ENCODE results near the gene MB21D2. TPM values are rescaled to one million over a fixed set of nuclear protein-coding genes. Genes with fewer than 3 reads are reported as not detected.
"Not testable (repeated sequence)": the region's sequence is repeated elsewhere in the genome, so short reads cannot be mapped to it uniquely, and the experiment has no call there.

The MB21D2 gene
- total and polyA plus RNA-seq, 2 of the 8 experiments (the other 6 are each of a cell fraction or from before 2014, with no cell fraction given) = 10.0 to 21.0 TPM

- H3K27me3 ChIP-seq (replicated peaks in 1 of 4; ENCODE audit: control insufficient read depth in 3 of 4, extremely low read depth in 1 of 4, insufficient read depth in 3 of 4, low read length in 3 of 4); H3K4me2 ChIP-seq (ENCODE audit: insufficient read depth in 1 of 2, low read depth in 2 of 2, low read length in 2 of 2); H2AK5ac ChIP-seq (ENCODE audit: low read depth, low read length); H3K4me1 ChIP-seq (replicated peaks in 1 of 4; ENCODE audit: control insufficient read depth in 3 of 4, insufficient read depth in 4 of 4, low read length in 3 of 4); H2BK12ac ChIP-seq (ENCODE audit: low read depth, low read length); H3K18ac ChIP-seq (ENCODE audit: extremely low read depth, low read length); H2BK120ac ChIP-seq (replicated peaks; ENCODE audit: low read depth, low read length); H4K20me1 ChIP-seq (replicated peaks in 1 of 2; ENCODE audit: control insufficient read depth in 1 of 2, insufficient read depth in 2 of 2, low read length in 2 of 2); H2BK15ac ChIP-seq (ENCODE audit: low read length); H3K14ac ChIP-seq (ENCODE audit: insufficient read length); POLR2A ChIA-PET (ENCODE audit: partially characterized antibody); H3K79me2 ChIP-seq (ENCODE audit: control insufficient read depth in 1 of 2, insufficient read depth in 2 of 2, low read length in 2 of 2); H3K23ac ChIP-seq (ENCODE audit: insufficient read length); H4K8ac ChIP-seq (ENCODE audit: extremely low read depth, insufficient read depth, low read length); H3K79me1 ChIP-seq (ENCODE audit: low read depth, low read length); H3K9ac ChIP-seq (replicated peaks in 1 of 4; ENCODE audit: extremely low read depth in 1 of 4, low read depth in 3 of 4, low read length in 3 of 4); H3K56ac ChIP-seq (replicated peaks; ENCODE audit: insufficient read length, low read depth, low read length); H3K36me3 ChIP-seq (ENCODE audit: control insufficient read depth in 2 of 4, insufficient read depth in 4 of 4, low read length in 3 of 4); DNase-seq (ENCODE audit: low read depth in 1 of 2, low spot score in 2 of 2); H3K23me2 ChIP-seq (ENCODE audit: low read depth, low read length); FAIRE-seq; CTCF ChIA-PET (ENCODE audit: partially characterized antibody); H2AFZ ChIP-seq (ENCODE audit: low read length); H4K5ac ChIP-seq (ENCODE audit: insufficient read length, low read depth, low read length); H2BK20ac ChIP-seq (ENCODE audit: low read length); H2BK5ac ChIP-seq (ENCODE audit: low read depth, low read length); H3K27ac ChIP-seq (ENCODE audit: low read depth, low read length); H4K91ac ChIP-seq (replicated peaks; ENCODE audit: insufficient read length, low read length); H3K4ac ChIP-seq (replicated peaks; ENCODE audit: insufficient read length, low read depth, low read length); H3K4me3 ChIP-seq (ENCODE audit: extremely low read depth in 1 of 4, insufficient read depth in 2 of 4, low read depth in 3 of 4, low read length in 4 of 4): not testable (repeated sequence)
- 91% methylated on average over 4 of the region's 4 CpGs; no CpG with 5 or more reads in 1 of the 2 experiments for WGBS, 2 experiments (ENCODE audit: extremely low coverage in 1 of 2, insufficient coverage in 1 of 2, insufficient read length in 1 of 2, insufficient replicate concordance in 2 of 2, low coverage in 1 of 2, low lambda C conversion rate in 2 of 2, missing lambda C conversion rate in 1 of 2)
- peaks cover 10 to 20% of the 10 kb centered on the region in 2 experiments; a peak in 3 of 4 replicates for H3K9me3 ChIP-seq (ENCODE audit: insufficient read depth in 2 of 2, low read depth in 1 of 2, low read length in 1 of 2)
Measured at GRCh38 chr3:192774341-192774740, 143.3 kb downstream of the MB21D2 start.

Measured in H1 (cell line).